Transverse colon (tissue), 4 donors: ENCODE measurements around the gene BBX. TPM values are rescaled to one million over a fixed set of nuclear protein-coding genes. Genes with fewer than 3 reads are reported as not detected.

Source experiments
- DNase-seq: peaks from one replicate; pipeline ENCODE4 v3.0.0-alpha.2; 2019
- H3K27ac ChIP-seq, 4 donors: fragments of 200-600 bp; sonication (generic); 2 replicates each; pipeline ENCODE4 v1.5.1; 2016 to 2018; ENCODE audit warnings: inconsistent platforms in 4 of 4
- H3K27me3 ChIP-seq: fragments of 200-600 bp; sonication (generic); 2 replicates; pipeline ENCODE4 v1.5.1; 2017; ENCODE audit warnings: inconsistent platforms
- H3K36me3 ChIP-seq, 4 donors: fragments of 200-600 bp; sonication (generic); 2 replicates each; pipeline ENCODE4 v1.5.1; 2017 to 2019; ENCODE audit warnings: inconsistent platforms in 4 of 4
- H3K4me1 ChIP-seq, 4 donors: fragments of 200-600 bp; sonication (generic); 2 replicates each; pipeline ENCODE4 v1.5.1; 2017 to 2020; ENCODE audit warnings: inconsistent platforms in 4 of 4
- H3K4me3 ChIP-seq, 4 donors: fragments of 200-600 bp; sonication (generic); 1 replicate in 1 of 4; 2 replicates in 3 of 4; pipeline versions ENCODE4 v1.5.1 to v1.6.1; 2017 to 2019; ENCODE audit warnings: inconsistent platforms in 4 of 4
- H3K9me3 ChIP-seq, 2 donors: fragments of 200-600 bp; sonication (generic); 2 replicates each; pipeline ENCODE4 v1.5.1; 2017 to 2019; ENCODE audit warnings: inconsistent platforms in 2 of 2
- EP300 ChIP-seq: sonication (generic); formaldehyde crosslinking; IDR thresholded peaks from one replicate; pipeline ENCODE4 v1.6.1; 2017; ENCODE audit warnings: antibody characterized with exemption, low read depth
- POLR2A ChIP-seq: fragments of 450-650 bp; IDR thresholded peaks from one replicate; pipeline ENCODE4 v1.6.1; 2016; ENCODE audit warnings: antibody characterized with exemption, mild to moderate bottlenecking, moderate library complexity
- POLR2AphosphoS5 ChIP-seq, 3 donors: sonication (generic); formaldehyde crosslinking; IDR thresholded peaks; one replicate each; pipeline ENCODE4 v1.6.1; 2016; ENCODE audit warnings: antibody characterized with exemption in 3 of 3
- WGBS, 2 donors: methylation state at CpG; one replicate each; pipeline ENCODE4 v1.1.5; 2018; ENCODE audit warnings: low coverage in 1 of 2; 5-methylcytosine and 5-hydroxymethylcytosine counted together
- in situ Hi-C, 4 donors: fragments of 200-750 bp; cut with MboI; loops; one replicate each; pipeline versions ENCODE4 v1.15.0 to v1.15.1; 2017; ENCODE audit warnings: low sequenced_read_pairs in 3 of 4, low pct_ligation_motif_present in 1 of 4, low pct_unique_long_range_greater_than_20kb in 1 of 4
- intact Hi-C: fragments of 100-400 bp; cut with DNase I; formaldehyde crosslinking; loops from one replicate; pipeline ENCODE4 v1.15.1; 2023; ENCODE audit warnings: low total_unique reads
- total RNA-seq, 4 donors: library from RNA; depleted of rRNA; stranded (reverse); fragments of >200 nt; gene quantifications; one replicate each; pipeline ENCODE4 v1.1.0, GENCODE V29; 2016
- TF ChIP-seq, protein P1 (sequence below), 5 experiments: fragments of 200-600 bp in 3 of 5; fragments of 450-650 bp in 2 of 5; sonication (generic) in 3 of 5; IDR thresholded peaks; 1 replicate in 2 of 5; 2 replicates in 3 of 5; pipeline ENCODE4 v1.5.1; 2016 to 2017; ENCODE audit warnings: antibody characterized with exemption in 5 of 5, inconsistent platforms in 3 of 5, mild to moderate bottlenecking in 2 of 5, moderate library complexity in 1 of 5

Gene BBX
- total RNA-seq, 4 donors from 2014 or later = 22.5 to 39.6 (median 33.1) TPM

DNA sequence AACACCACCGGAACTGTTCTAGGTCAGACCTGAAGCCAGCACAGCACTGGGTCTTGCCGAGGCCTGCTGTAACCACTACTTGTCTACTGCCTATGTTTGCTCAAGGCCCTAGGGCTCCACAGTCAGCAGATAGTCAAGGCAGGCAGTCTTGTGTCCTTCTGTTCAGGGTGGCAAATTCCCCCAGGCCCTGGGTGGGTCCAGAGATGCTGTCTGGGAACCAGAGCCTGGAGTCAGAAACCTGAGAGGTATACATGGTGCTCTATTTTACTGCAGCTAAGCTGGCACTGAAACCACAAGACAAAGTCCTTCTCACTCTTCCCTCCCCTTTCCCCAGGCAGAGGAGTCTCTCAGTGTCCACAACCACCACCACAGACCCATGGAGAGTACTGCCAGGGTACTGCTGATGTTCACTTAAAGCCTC is 89.9 kb downstream of the BBX start:
- H3K27me3 ChIP-seq = no peaks in the 10 kb centered on the region
- intact Hi-C loops = no loop called here
- H3K36me3 ChIP-seq = no peaks in the 10 kb centered on the region
- H3K27ac ChIP-seq = no peak overlapping the region
- WGBS, 2 donors = 100% methylated on average over 2 of the region's 2 CpGs; no CpG with 5 or more reads in 1 of the 2 donors
- DNase-seq = no peak
- in situ Hi-C loops = no loop called here
- H3K4me1 ChIP-seq = no peaks in the 10 kb centered on the region
- H3K4me3 ChIP-seq = no peak overlapping the region
- peaks cover 0 to 5% of the 10 kb centered on the region in 2 donors for H3K9me3 ChIP-seq
- TF ChIP-seq POLR2A = no peak
- TF ChIP-seq, protein P1, sequence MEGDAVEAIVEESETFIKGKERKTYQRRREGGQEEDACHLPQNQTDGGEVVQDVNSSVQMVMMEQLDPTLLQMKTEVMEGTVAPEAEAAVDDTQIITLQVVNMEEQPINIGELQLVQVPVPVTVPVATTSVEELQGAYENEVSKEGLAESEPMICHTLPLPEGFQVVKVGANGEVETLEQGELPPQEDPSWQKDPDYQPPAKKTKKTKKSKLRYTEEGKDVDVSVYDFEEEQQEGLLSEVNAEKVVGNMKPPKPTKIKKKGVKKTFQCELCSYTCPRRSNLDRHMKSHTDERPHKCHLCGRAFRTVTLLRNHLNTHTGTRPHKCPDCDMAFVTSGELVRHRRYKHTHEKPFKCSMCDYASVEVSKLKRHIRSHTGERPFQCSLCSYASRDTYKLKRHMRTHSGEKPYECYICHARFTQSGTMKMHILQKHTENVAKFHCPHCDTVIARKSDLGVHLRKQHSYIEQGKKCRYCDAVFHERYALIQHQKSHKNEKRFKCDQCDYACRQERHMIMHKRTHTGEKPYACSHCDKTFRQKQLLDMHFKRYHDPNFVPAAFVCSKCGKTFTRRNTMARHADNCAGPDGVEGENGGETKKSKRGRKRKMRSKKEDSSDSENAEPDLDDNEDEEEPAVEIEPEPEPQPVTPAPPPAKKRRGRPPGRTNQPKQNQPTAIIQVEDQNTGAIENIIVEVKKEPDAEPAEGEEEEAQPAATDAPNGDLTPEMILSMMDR (IDR thresholded peaks at IDR 0.05) = no peak
- TF ChIP-seq POLR2AphosphoS5 (IDR thresholded peaks at IDR 0.05) = no peak
- no peak for TF ChIP-seq EP300

DNA sequence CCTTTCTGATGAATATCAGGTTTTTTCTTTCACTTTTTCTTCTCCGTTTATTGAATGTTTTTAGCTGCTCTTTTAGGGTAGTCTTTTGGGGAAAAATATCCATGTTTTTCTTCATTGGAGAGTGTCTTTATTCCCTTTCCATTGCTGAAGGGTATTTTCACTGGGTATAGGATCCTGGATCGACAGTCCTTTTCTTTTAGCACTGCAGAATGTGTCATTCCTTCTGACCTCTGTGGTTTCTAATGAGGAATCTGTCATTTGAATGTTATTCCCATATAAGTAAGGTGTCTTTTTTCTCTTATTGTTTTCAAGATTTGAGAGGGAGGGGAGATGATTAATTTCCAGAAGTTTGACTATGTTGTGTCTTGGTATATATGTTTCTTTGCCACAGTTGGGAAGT is 96.8 kb downstream of the BBX start:
- in situ Hi-C loops = no loop called here
- H3K27me3 ChIP-seq = no peaks in the 10 kb centered on the region

DNA sequence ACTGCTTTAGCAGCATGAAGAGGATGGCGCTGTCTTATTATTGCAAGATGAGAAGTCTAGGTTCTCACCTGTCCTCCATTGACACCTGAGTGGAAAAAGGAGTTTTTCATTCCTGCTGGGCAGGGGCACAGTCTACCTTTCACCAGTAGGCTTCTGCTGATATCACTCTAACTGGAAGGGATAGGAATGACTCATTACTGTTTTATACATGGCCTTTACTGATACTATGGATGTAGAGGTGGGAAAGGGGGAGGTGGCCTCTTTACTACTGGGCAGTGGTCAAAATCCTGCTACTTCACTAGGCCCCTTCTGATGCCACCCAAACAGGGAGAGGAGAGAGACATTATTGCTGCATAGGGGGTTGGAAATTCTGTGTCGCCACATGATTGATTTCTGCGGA is 97.8 kb downstream of the BBX start:
- H3K27ac ChIP-seq = no peak overlapping the region
- peaks cover 0 to 9% (median 0%) of the 10 kb centered on the region in 4 donors for H3K4me1 ChIP-seq
- no peaks in the 10 kb centered on the region for H3K36me3 ChIP-seq
- 97% methylated on average over 3 of the region's 3 CpGs; no CpG with 5 or more reads in 1 of the 2 donors for WGBS, 2 donors
- no peak for DNase-seq
- no peaks in the 10 kb centered on the region for H3K27me3 ChIP-seq
- H3K4me3 ChIP-seq = no peak overlapping the region
- H3K9me3 ChIP-seq = no peaks in the 10 kb centered on the region
- TF ChIP-seq, protein P1 (IDR thresholded peaks at IDR 0.05) = no peak
- no peak for TF ChIP-seq POLR2AphosphoS5 (IDR thresholded peaks at IDR 0.05)
- no peak for TF ChIP-seq EP300
- no peak for TF ChIP-seq POLR2A
- intact Hi-C loops (no loop called here), in situ Hi-C loops (no loop called here)

More for the DNA sequence above, 96.8 kb downstream of the BBX start:
- no peaks in the 10 kb centered on the region for H3K9me3 ChIP-seq
- no peaks in the 10 kb centered on the region for H3K36me3 ChIP-seq
- H3K4me1 ChIP-seq = peaks cover 0 to 9% (median 0%) of the 10 kb centered on the region in 4 donors
- no peak overlapping the region for H3K27ac ChIP-seq
- WGBS, 2 donors = 87 to 94% methylated on average over 2 of the region's 2 CpGs
- intact Hi-C loops = no loop called here
- H3K4me3 ChIP-seq = no peak overlapping the region
- DNase-seq = no peak
- TF ChIP-seq, protein P1 (IDR thresholded peaks at IDR 0.05) = no peak
- TF ChIP-seq POLR2AphosphoS5 (IDR thresholded peaks at IDR 0.05) (no peak), EP300 (no peak), POLR2A (no peak)

DNA sequence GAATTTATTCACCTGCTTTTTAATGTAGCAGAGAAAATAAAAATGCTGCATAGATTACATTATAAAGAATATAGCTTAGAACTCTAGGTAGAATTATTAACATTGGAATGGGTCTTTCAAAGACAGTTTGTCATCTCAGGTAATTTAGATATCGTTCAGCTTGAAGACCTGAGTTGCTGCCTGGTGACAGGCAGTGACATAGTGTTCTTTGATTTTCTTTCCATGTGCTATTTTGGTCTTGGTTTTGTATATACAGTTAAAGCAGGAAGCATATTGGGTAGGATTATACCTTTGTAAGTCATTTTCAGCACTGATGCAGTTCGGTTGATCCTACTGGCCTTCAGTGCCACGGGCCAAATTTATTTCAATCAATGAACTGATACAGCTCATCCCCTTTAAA is 98.7 kb downstream of the BBX start:
- intact Hi-C loops (no loop called here), in situ Hi-C loops (no loop called here)
- WGBS, 2 donors = 84 to 90% methylated on average over 3 of the region's 3 CpGs
- no peak overlapping the region for H3K27ac ChIP-seq
- H3K4me1 ChIP-seq = peaks cover 0 to 9% (median 0%) of the 10 kb centered on the region in 4 donors
- H3K9me3 ChIP-seq = no peaks in the 10 kb centered on the region
- TF ChIP-seq, protein P1 (IDR thresholded peaks at IDR 0.05) = no peak
- TF ChIP-seq POLR2AphosphoS5 (IDR thresholded peaks at IDR 0.05) (no peak), POLR2A (no peak), EP300 (no peak)
- H3K27me3 ChIP-seq = no peaks in the 10 kb centered on the region
- no peaks in the 10 kb centered on the region for H3K36me3 ChIP-seq
- no peak for DNase-seq
- H3K4me3 ChIP-seq = no peak overlapping the region
